ENCODE data around the gene LRTM2.

The LRTM2 gene

DNA sequence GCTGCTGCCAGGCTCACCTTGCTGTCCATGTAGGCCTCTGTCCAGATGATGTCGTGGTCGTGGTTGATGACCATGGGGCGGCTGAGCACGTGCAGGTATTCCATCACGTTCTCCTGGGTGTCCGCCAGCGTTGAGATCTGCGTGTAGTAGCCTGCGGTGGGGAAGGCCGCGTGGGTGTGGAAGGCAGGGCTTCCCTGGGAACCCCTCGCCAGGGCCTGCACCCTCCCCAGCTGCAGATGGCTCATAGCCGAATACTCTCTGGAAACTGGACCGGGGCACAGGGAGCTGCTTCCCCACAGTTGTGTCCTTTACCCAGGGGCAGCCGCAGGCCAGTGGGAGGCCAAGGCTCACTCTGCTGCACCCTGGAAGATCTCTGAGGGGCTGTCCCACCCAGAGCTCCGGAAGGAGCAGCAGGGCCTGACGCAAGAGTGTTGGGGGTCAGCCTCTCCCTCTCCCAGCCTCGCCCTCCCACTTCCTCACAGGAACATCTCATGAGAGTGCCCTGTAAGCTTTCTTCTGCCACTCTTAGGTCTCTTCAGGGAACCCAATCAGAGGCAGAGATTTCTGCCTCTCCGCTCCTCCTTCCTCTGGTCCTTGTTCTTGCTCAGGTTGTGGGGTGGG, 62.6 kb downstream of the LRTM2 start:
- DNase-seq (ENCODE audit: low read depth in 3 of 3, low spot score in 1 of 3), result no peak

DNA sequence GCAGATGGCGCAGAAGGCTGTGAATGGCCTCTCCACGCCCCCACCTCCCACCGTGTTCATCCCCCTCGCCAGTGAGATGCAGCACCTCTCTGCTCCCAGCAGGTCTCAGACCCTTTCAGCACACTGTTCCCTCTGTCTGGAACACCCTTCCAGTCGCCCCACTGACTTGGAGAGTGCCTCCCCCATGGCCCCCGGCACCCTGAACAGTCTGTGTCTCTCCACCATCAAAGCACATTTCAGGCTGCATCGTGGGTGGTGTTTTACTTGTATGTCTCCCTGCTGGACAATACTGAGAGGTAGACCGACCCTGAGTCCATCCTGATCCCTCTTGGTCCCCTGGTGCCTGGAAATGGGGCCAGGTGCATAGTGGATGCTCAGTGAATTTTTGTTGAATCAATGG, 63.1 kb downstream of the LRTM2 start:
- DNase-seq (ENCODE audit: low read depth in 3 of 3, low spot score in 1 of 3), result no peak

DNA sequence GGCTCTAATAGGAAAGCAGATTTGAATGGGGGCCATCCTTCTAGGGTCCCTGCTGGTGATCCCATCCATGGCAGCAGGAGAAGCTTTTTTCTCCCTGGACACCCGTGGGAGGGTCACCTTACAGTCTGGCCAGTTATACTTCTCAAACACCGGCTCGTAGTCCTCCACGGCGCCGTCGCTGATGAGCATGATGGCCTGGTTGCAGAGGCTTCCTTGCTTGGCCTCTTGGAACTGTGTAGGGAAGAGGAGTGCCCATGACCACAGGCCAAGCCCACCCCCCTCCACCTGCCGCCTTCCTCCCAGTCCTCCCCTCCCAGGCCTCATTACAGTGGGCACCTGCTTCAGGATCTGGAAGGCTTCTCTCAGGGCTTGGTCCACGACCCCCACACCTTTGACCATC, 64.3 kb downstream of the LRTM2 start:
- no peak for DNase-seq (ENCODE audit: low read depth in 3 of 3, low spot score in 1 of 3)

DNA sequence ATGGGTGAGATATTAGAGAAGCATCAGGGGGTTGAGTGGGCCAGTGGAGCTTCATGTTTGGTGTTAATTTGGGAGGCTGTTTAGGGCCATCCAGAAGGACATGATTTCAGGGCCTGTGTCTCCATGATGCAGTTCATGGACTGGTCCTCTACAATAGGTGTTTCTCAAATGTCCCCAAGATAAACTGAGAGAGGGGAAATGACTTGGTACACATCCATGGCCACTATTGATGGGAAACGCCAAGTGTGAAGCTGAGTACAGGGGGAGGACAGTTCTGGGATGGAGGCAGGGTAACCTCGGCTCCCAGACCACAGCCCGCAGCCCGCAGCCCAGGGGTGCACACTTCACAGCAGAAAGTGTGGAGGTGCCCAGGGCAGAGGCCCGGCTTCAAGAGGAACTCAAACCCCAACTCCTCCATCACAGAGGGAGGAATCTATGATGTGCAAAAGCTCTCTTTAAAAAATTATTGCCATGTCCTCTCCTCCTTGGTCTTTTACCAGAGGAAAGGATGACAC, 64.8 kb downstream of the LRTM2 start:
- DNase-seq (ENCODE audit: low read depth in 3 of 3, low spot score in 1 of 3), result no peak

DNA sequence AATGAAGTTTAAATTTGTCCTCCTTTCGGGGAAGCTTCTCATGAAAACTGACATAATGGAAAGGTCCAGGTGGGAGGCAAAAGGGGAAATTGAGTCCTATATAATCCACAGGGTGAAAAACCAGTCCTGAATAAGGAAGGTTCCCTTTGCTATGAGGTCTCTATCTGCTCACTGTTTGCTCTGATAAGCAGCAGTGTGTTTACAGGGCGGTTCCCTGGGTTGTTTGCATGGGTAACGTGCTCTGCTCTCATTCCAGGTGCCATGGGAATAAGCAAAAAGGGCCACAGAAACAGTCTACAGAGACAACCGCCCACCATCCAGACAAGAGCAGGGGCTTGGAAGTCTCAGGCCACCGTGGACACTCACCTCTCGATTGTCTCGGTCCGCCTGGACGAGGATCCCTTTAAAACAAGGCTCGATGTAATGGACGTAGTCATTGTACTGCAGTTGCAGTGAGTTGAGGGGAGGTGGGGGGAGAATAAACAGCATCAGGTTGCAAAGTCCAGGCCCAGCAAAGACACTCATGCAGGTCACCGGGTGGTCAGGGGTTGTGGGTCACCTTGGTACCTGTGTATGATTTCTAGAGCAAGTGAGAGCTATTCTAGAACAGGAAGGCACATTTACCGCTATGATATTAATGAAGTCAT, 65.4 kb downstream of the LRTM2 start:
- DNase-seq (ENCODE audit: low read depth in 3 of 3, low spot score in 1 of 3), result no peak
